H1 (cell line): ENCODE data around the gene NFKBIL1. TPM values are rescaled to one million over a fixed set of nuclear protein-coding genes. Genes with fewer than 3 reads are reported as not detected.

Experiments
- CTCF ChIA-PET: fragments of 300-600 bp; sonication (Branson Sonifier 250); formaldehyde crosslinking; loops from one replicate; lab custom pipeline; 2021; ENCODE audit not compliant: partially characterized antibody; lab: Charles Lee
- POLR2A ChIA-PET: fragments of 300-600 bp; sonication (Branson Sonifier 250); formaldehyde crosslinking; loops from one replicate; lab custom pipeline; 2021; ENCODE audit warnings: inconsistent platforms; ENCODE audit not compliant: partially characterized antibody; lab: Charles Lee
- DNase-seq, 2 experiments: peaks; one replicate each; pipeline versions ENCODE4 v3.0.0 to v3.0.0-alpha.2; 2010 to 2022; ENCODE audit warnings: low spot score in 2 of 2, low read depth in 1 of 2, mixed read lengths in 1 of 2
- FAIRE-seq: peaks from 2 replicates; lab custom pipeline; 2011; peaks lifted over from hg19 to GRCh38; lab: Jason Lieb, UNC
- H2AFZ ChIP-seq: 2 replicates; pipeline ENCODE4 v1.8.1; 2012; ENCODE audit warnings: low read length, inconsistent platforms
- H2AK5ac ChIP-seq: 2 replicates; pipeline ENCODE4 v1.6.1; 2013; ENCODE audit warnings: low read depth, low read length
- H2BK120ac ChIP-seq: replicated peaks from 2 replicates; pipeline ENCODE3; 2013; ENCODE audit warnings: low read depth, low read length, inconsistent platforms
- H2BK12ac ChIP-seq: 2 replicates; pipeline ENCODE4 v1.6.1; 2013; ENCODE audit warnings: low read depth, low read length
- H2BK15ac ChIP-seq: 2 replicates; pipeline ENCODE4 v1.6.1; 2013; ENCODE audit warnings: low read length
- H2BK20ac ChIP-seq: 2 replicates; pipeline ENCODE4 v1.6.1; 2013; ENCODE audit warnings: low read length
- H2BK5ac ChIP-seq: 2 replicates; pipeline ENCODE4 v1.6.1; 2013; ENCODE audit warnings: low read depth, low read length
- H3K14ac ChIP-seq: 2 replicates; pipeline ENCODE4 v1.6.1; 2013; ENCODE audit warnings: inconsistent platforms; ENCODE audit not compliant: insufficient read length
- H3K18ac ChIP-seq: 2 replicates; pipeline ENCODE4 v1.6.1; 2013; ENCODE audit warnings: low read length; ENCODE audit errors: extremely low read depth
- H3K23ac ChIP-seq: 2 replicates; pipeline ENCODE4 v1.6.1; 2013; ENCODE audit warnings: inconsistent platforms; ENCODE audit not compliant: insufficient read length
- H3K23me2 ChIP-seq: 2 replicates; pipeline ENCODE4 v1.6.1; 2013; ENCODE audit warnings: low read depth, low read length
- H3K27ac ChIP-seq: 2 replicates; pipeline ENCODE4 v1.6.1; 2011; ENCODE audit warnings: low read depth, low read length, inconsistent platforms
- H3K27me3 ChIP-seq, 4 experiments: replicated peaks in 1 of 4; 1 replicate in 1 of 4; 2 replicates in 3 of 4; pipeline versions ENCODE4 v1.6.1 to v1.8.1; 2011 to 2013; ENCODE audit warnings: low read length in 3 of 4, mild to moderate bottlenecking in 3 of 4, inconsistent platforms in 2 of 4, mixed read lengths in 2 of 4, moderate library complexity in 1 of 4; ENCODE audit not compliant: control insufficient read depth in 3 of 4, insufficient read depth in 3 of 4; ENCODE audit errors: extremely low read depth in 1 of 4
- H3K36me3 ChIP-seq, 4 experiments: 2 replicates each; pipeline versions ENCODE4 v1.6.1 to v1.8.1; 2011 to 2013; ENCODE audit warnings: mild to moderate bottlenecking in 4 of 4, low read length in 3 of 4, moderate library complexity in 2 of 4, control low read depth in 1 of 4, inconsistent platforms in 1 of 4; ENCODE audit not compliant: insufficient read depth in 4 of 4, control insufficient read depth in 2 of 4
- H3K4ac ChIP-seq: replicated peaks from 2 replicates; pipeline ENCODE3; 2013; ENCODE audit warnings: low read length, low read depth, mixed read lengths, inconsistent platforms; ENCODE audit not compliant: insufficient read length
- H3K4me1 ChIP-seq, 4 experiments: replicated peaks in 1 of 4; 1 replicate in 1 of 4; 2 replicates in 3 of 4; pipeline versions ENCODE4 v1.6.1 to v1.8.1; 2011 to 2013; ENCODE audit warnings: low read length in 3 of 4, inconsistent platforms in 2 of 4, mixed read lengths in 1 of 4; ENCODE audit not compliant: insufficient read depth in 4 of 4, control insufficient read depth in 3 of 4
- H3K4me2 ChIP-seq, 2 experiments: 2 replicates each; pipeline versions ENCODE4 v1.6.1 to v1.8.1; 2011 to 2013; ENCODE audit warnings: low read depth in 2 of 2, low read length in 2 of 2, control low read depth in 1 of 2, inconsistent platforms in 1 of 2, mild to moderate bottlenecking in 1 of 2; ENCODE audit not compliant: insufficient read depth in 1 of 2
- H3K4me3 ChIP-seq, 4 experiments: fragments of 200-600, 300-600 bp in 1 of 4; sonication (generic), shearing (Covaris generic), sonication (Bioruptor Twin) in 1 of 4; 2 replicates each; pipeline versions ENCODE4 v1.5.1 to v1.8.1; 2011 to 2016; ENCODE audit warnings: low read length in 4 of 4, low read depth in 3 of 4, control low read depth in 2 of 4, inconsistent platforms in 2 of 4, mild to moderate bottlenecking in 2 of 4, mixed read lengths in 1 of 4, moderate library complexity in 1 of 4; ENCODE audit not compliant: insufficient read depth in 2 of 4; ENCODE audit errors: extremely low read depth in 1 of 4
- H3K56ac ChIP-seq: replicated peaks from 2 replicates; pipeline ENCODE3; 2013; ENCODE audit warnings: low read depth, mild to moderate bottlenecking, mixed read lengths, low read length, inconsistent platforms; ENCODE audit not compliant: insufficient read length
- H3K79me1 ChIP-seq: 2 replicates; pipeline ENCODE4 v1.6.1; 2013; ENCODE audit warnings: low read depth, low read length, control low read depth
- H3K79me2 ChIP-seq, 2 experiments: 2 replicates each; pipeline versions ENCODE4 v1.6.1 to v1.8.1; 2012 to 2013; ENCODE audit warnings: low read length in 2 of 2, mild to moderate bottlenecking in 2 of 2, inconsistent platforms in 1 of 2; ENCODE audit not compliant: insufficient read depth in 2 of 2, control insufficient read depth in 1 of 2
- H3K9ac ChIP-seq, 4 experiments: replicated peaks in 1 of 4; 1 replicate in 1 of 4; 2 replicates in 3 of 4; pipeline versions ENCODE4 v1.6.1 to v1.8.1; 2011 to 2013; ENCODE audit warnings: low read depth in 3 of 4, low read length in 3 of 4, control low read depth in 2 of 4, mild to moderate bottlenecking in 2 of 4, moderate library complexity in 2 of 4, inconsistent platforms in 1 of 4; ENCODE audit errors: extremely low read depth in 1 of 4
- H3K9me3 ChIP-seq, 2 experiments: 2 replicates each; pipeline versions ENCODE4 v1.6.1 to v1.8.1; 2012 to 2013; ENCODE audit warnings: mild to moderate bottlenecking in 2 of 2, moderate library complexity in 2 of 2, control low read depth in 1 of 2, inconsistent platforms in 1 of 2, low read depth in 1 of 2, low read length in 1 of 2, mixed read lengths in 1 of 2; ENCODE audit not compliant: insufficient read depth in 2 of 2
- H4K20me1 ChIP-seq, 2 experiments: replicated peaks in 1 of 2; 2 replicates each; pipeline versions ENCODE3 to v1.8.1; 2011 to 2013; ENCODE audit warnings: inconsistent platforms in 2 of 2, low read length in 2 of 2, mild to moderate bottlenecking in 1 of 2; ENCODE audit not compliant: insufficient read depth in 2 of 2, control insufficient read depth in 1 of 2
- H4K5ac ChIP-seq: 2 replicates; pipeline ENCODE4 v1.6.1; 2013; ENCODE audit warnings: low read length, low read depth, mixed read lengths, inconsistent platforms; ENCODE audit not compliant: insufficient read length
- H4K8ac ChIP-seq: 2 replicates; pipeline ENCODE4 v1.8.0; 2013; ENCODE audit warnings: mild to moderate bottlenecking, moderate library complexity, low read length, inconsistent platforms; ENCODE audit not compliant: insufficient read depth; ENCODE audit errors: extremely low read depth
- H4K91ac ChIP-seq: replicated peaks from 2 replicates; pipeline ENCODE3; 2013; ENCODE audit warnings: low read length, mixed read lengths, inconsistent platforms; ENCODE audit not compliant: insufficient read length
- NRF1 ChIP-seq: IDR thresholded peaks from 2 replicates; pipeline ENCODE4 v1.6.1; 2011; ENCODE audit warnings: mild to moderate bottlenecking, low read depth, low read length, improper control_type of control experiment
- PHF8 ChIP-seq: fragments of 200-600 bp; sonication (generic); conservative IDR thresholded peaks from 2 replicates; pipeline ENCODE4 v1.7.1; 2012; ENCODE audit warnings: low read depth, mild to moderate bottlenecking, inconsistent platforms, low read length, moderate library complexity
- WGBS, 2 experiments: shearing (Covaris generic) in 1 of 2; methylation state at CpG; one replicate each; pipeline versions ENCODE4 v1.1.6 to v1.1.7; 2013 to 2015; ENCODE audit warnings: low lambda C conversion rate in 2 of 2, mixed read lengths in 2 of 2, inconsistent platforms in 1 of 2, low coverage in 1 of 2, missing lambda C conversion rate in 1 of 2; ENCODE audit not compliant: insufficient replicate concordance in 2 of 2, insufficient coverage in 1 of 2, insufficient read length in 1 of 2; ENCODE audit errors: extremely low coverage in 1 of 2, missing lambda C conversion rate in 1 of 2; 5-methylcytosine and 5-hydroxymethylcytosine counted together
- polyA plus RNA-seq, 7 experiments: library from polyadenylated mRNA; depleted of rRNA in 3 of 7; stranded (reverse) in 5 of 7; unstranded in 2 of 7; fragments of >200 nt in 5 of 7; fragments of 200-250 nt in 2 of 7; gene quantifications; 1 replicate in 5 of 7; 2 replicates in 1 of 7; 4 replicates in 1 of 7; pipeline versions ENCODE4 v1.2.1 to v1.2.3, GENCODE V29; 2011 to 2013; ENCODE audit warnings: missing spikeins in 2 of 7, mixed read lengths in 2 of 7
- total RNA-seq: library from RNA; stranded (reverse); fragmentation: NEBNext Ultra II Directional; extraction: Animal tissue kit (Norgen Biotek cat#: 25700); gene quantifications from 2 replicates; pipeline ENCODE4 v1.2.1, GENCODE V29; 2021
- TF ChIP-seq, protein P1 (sequence below): IDR thresholded peaks from 2 replicates; pipeline ENCODE4 v1.6.1; 2012; ENCODE audit warnings: inconsistent platforms

The NFKBIL1 gene
- total and polyA plus RNA-seq, 2 of the 8 experiments (the other 6 are each of a cell fraction or from before 2014, with no cell fraction given), result 7.5 to 11.2 TPM

DNA sequence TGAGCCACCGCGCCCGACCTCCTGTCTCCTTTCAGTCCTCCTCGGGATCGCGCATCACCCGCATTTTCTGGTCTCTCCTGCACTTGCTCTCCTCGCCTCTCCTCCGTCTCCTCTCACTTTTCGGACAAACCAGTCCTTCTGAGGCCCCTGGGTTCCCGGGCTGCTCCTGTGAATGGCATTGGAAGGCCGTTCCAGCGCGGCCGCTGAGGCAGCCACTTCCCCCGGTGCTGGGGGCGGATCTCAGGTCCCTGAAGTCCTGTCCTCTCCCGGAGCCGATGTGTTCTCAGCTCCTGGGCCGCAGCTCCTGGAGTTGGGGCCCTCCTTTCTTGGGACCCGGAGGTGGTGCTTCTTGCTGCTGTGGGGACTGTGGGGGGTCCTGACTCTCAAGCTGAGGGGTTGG is 48.7 kb upstream of the NFKBIL1 start:
- no peak overlapping the region for H2AFZ ChIP-seq

More for the DNA sequence above, 48.7 kb upstream of the NFKBIL1 start:
- Histone ChIP-seq H3K36me3 (no peaks in the 10 kb centered on the region), H2BK120ac (no peak overlapping the region), H3K79me2 (peaks cover 0 to 33% of the 10 kb centered on the region in 2 experiments; a peak in 2 of 4 replicates), H2BK5ac (no peak overlapping the region), H3K27ac (no peak overlapping the region), H2AK5ac (no peak overlapping the region), H3K4me1 (peaks cover 6 to 17% (median 9%) of the 10 kb centered on the region in 4 experiments), H2BK20ac (no peak overlapping the region), H3K4ac (no peak overlapping the region), H3K56ac (no peak overlapping the region), H3K79me1 (no peaks in the 10 kb centered on the region), H3K14ac (no peak overlapping the region), H2BK12ac (no peak overlapping the region), H2BK15ac (no peak overlapping the region), H4K20me1 (peaks cover 2 to 3% of the 10 kb centered on the region in 2 experiments), H3K4me3 (peak overlapping the region; percentile 49 to 75 (median 62)), H4K8ac (no peak overlapping the region), H4K91ac (no peak overlapping the region), H3K4me2 (peak overlapping the region; percentile 69 to 83), H3K9ac (peak overlapping the region in 2 of 4 experiments; percentile 8 to 39; a peak in 2 of 7 replicates), H3K9me3 (no peaks in the 10 kb centered on the region), H3K23ac (no peak overlapping the region), H3K27me3 (peaks cover 0 to 15% (median 9%) of the 10 kb centered on the region in 4 experiments; a peak in 6 of 7 replicates), H4K5ac (no peak overlapping the region), H3K23me2 (peaks cover 8% of the 10 kb centered on the region; the same call in 1 of the 2 replicates), H3K18ac (no peak overlapping the region)
- ChIA-PET POLR2A (interaction anchor here (0.6 to 8.2 kb wide), 10 partner anchors 14 to 204 kb away, joined by 3 to 136 read pairs (median 4); partner anchors contain the start of genes ABHD16A, ATP6V1G2, BAG6 and DDX39B), CTCF (interaction anchor here (0.6 to 1.8 kb wide), 2 partner anchors 98 to 117 kb away, joined by 4 to 5 read pairs; no protein-coding TSS in a partner anchor)
- DNase-seq, result peak in 1 of 2 experiments; percentile 72
- no peak for TF ChIP-seq NRF1
- TF ChIP-seq, protein P1, sequence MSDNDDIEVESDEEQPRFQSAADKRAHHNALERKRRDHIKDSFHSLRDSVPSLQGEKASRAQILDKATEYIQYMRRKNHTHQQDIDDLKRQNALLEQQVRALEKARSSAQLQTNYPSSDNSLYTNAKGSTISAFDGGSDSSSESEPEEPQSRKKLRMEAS, result no peak
- TF ChIP-seq PHF8, result 0 out of 2 replicates have a peak, but pooled peaks have one; percentile 3
- 4% methylated on average over 20 of the region's 21 CpGs; no CpG with 5 or more reads in 1 of the 2 experiments for WGBS, 2 experiments
- no peak for FAIRE-seq
